GM10248 (cell line): ENCODE results near the gene MORC2.

ENCODE experiments used
- CTCF ChIA-PET: fragments of 300-600 bp; sonication (Branson Sonifier 250); formaldehyde crosslinking; extraction: SDS; loops from one replicate; lab custom pipeline; 2021; ENCODE audit warnings: antibody characterized with exemption; lab: Yijun Ruan, JAX
- POLR2A ChIA-PET: fragments of 350-650 bp; sonication (Branson Sonifier 250); formaldehyde crosslinking; extraction: SDS; loops from one replicate; lab custom pipeline; 2020; ENCODE audit warnings: antibody characterized with exemption; lab: Yijun Ruan, JAX
- DNase-seq: peaks from one replicate; pipeline ENCODE4 v3.0.0; 2012; ENCODE audit errors: extremely low spot score
- CTCF ChIP-seq: IDR thresholded peaks from 2 replicates; pipeline ENCODE4 v1.5.1; 2012; ENCODE audit warnings: mild to moderate bottlenecking, low read depth; ENCODE audit errors: extremely low read depth, missing control alignments, control extremely low read depth

Gene MORC2

GRCh38 chr22:30906411-30906810, 62.2 kb downstream of the MORC2 start:
- POLR2A ChIA-PET: no interaction called here

GRCh38 chr22:30905696-30906341, 62.8 kb downstream of the MORC2 start:
- ChIA-PET POLR2A (no interaction called here), CTCF (no interaction called here)
- no peak for TF ChIP-seq CTCF
- peak; percentile 7 for DNase-seq

More at GRCh38 chr22:30906411-30906810, 62.2 kb downstream of the MORC2 start:
- TF ChIP-seq CTCF: no peak
- DNase-seq: no peak
- CTCF ChIA-PET: interaction anchor here (0.8 kb wide), 2 partner anchors 11 to 16 kb away, joined by 3 to 4 read pairs; no protein-coding TSS in a partner anchor

- no peak for TF ChIP-seq CTCF
- DNase-seq: no peak
- POLR2A ChIA-PET: interaction anchor here (0.6 kb wide), 1 partner anchor 18 kb away, joined by 11 read pairs; no protein-coding TSS in a partner anchor
- CTCF ChIA-PET: interaction anchor here (1.5 to 3.5 kb wide), 2 partner anchors 7 to 16 kb away, joined by 5 to 14 read pairs; no protein-coding TSS in a partner anchor
Observed at GRCh38 chr22:30903876-30904460, 64.6 kb downstream of the MORC2 start.

- peak; percentile 64 for DNase-seq
- ChIA-PET CTCF (interaction anchor here (0.6 to 3.5 kb wide), 4 partner anchors 9 to 17 kb away, joined by 3 to 14 read pairs (median 6); no protein-coding TSS in a partner anchor), POLR2A (no interaction called here)
- no peak for TF ChIP-seq CTCF
Observed at GRCh38 chr22:30902496-30903357, 65.8 kb downstream of the MORC2 start.

GRCh38 chr22:30894371-30894740, 74.2 kb downstream of the MORC2 start:
- ChIA-PET POLR2A (no interaction called here), CTCF (interaction anchor here (0.8 to 1.3 kb wide), 5 partner anchors 9 to 259 kb away, joined by 3 to 5 read pairs (median 3); partner anchors contain the start of gene SLC35E4)

More at GRCh38 chr22:30894371-30894740, 74.2 kb downstream of the MORC2 start:
- no peak for TF ChIP-seq CTCF
- no peak for DNase-seq
